OCI-LY3 (cell line): ENCODE measurements around the gene DOCK1.

ENCODE experiments used
- H2AFZ ChIP-seq: fragments of 200-600, 300-600 bp; shearing (Covaris generic); 2 replicates; pipeline ENCODE4 v1.6.0; 2014; ENCODE audit warnings: antibody characterized with exemption, low read depth, low read length
- H3K27ac ChIP-seq: fragments of 200-600, 300-600 bp; sonication (generic); 2 replicates; pipeline ENCODE4 v1.5.1; 2014; ENCODE audit warnings: mild to moderate bottlenecking, low read length, moderate library complexity, mixed read lengths
- H3K27me3 ChIP-seq: fragments of 200-600, 300-600 bp; sonication (generic); 2 replicates; pipeline ENCODE4 v1.6.1; 2014; ENCODE audit warnings: low read depth, low read length, mixed read lengths
- H3K36me3 ChIP-seq: fragments of 200-600, 300-600 bp; sonication (generic); replicated peaks from 2 replicates; pipeline ENCODE3; 2014; ENCODE audit warnings: low read depth, low read length, mixed read lengths
- H3K4me1 ChIP-seq: fragments of 300-600, 200-600 bp; sonication (generic); 2 replicates; pipeline ENCODE4 v1.6.1; 2014; ENCODE audit warnings: low read length, mixed read lengths
- H3K4me2 ChIP-seq: fragments of 200-600, 300-600 bp; sonication (generic); 2 replicates; pipeline ENCODE4 v1.6.1; 2014; ENCODE audit warnings: low read length, mixed read lengths
- H3K4me3 ChIP-seq: fragments of 300-600, 200-600 bp; sonication (generic); 2 replicates; pipeline ENCODE4 v1.5.1; 2014; ENCODE audit warnings: antibody characterized with exemption, mild to moderate bottlenecking, low read length, moderate library complexity
- H3K79me2 ChIP-seq: fragments of 300-600, 200-600 bp; shearing (Covaris generic); 2 replicates; pipeline ENCODE4 v1.6.1; 2014; ENCODE audit warnings: mild to moderate bottlenecking, low read length, mixed read lengths
- H3K9ac ChIP-seq: fragments of 300-600, 200-600 bp; shearing (Covaris generic); 2 replicates; pipeline ENCODE4 v1.6.0; 2014; ENCODE audit warnings: mild to moderate bottlenecking, low read length, moderate library complexity
- H3K9me3 ChIP-seq: fragments of 200-600, 300-600 bp; shearing (Covaris generic); 2 replicates; pipeline ENCODE4 v1.6.1; 2014; ENCODE audit warnings: low read length, mixed read lengths; ENCODE audit not compliant: insufficient read depth
- H4K20me1 ChIP-seq: fragments of 200-600, 300-600 bp; sonication (generic); 2 replicates; pipeline ENCODE4 v1.6.1; 2016; ENCODE audit warnings: low read length, mixed read lengths; ENCODE audit not compliant: insufficient read depth
- EZH2phosphoT487 ChIP-seq: fragments of 200-600 bp; shearing (Covaris generic); IDR thresholded peaks from 2 replicates; pipeline ENCODE4 v1.6.1; 2018; ENCODE audit warnings: antibody characterized with exemption, mixed run types, low read depth
- TF ChIP-seq, protein P1 (sequence below): fragments of 200-600, 300-600 bp; sonication (generic); IDR thresholded peaks from 2 replicates; pipeline ENCODE4 v1.5.1; 2014; ENCODE audit warnings: antibody characterized with exemption, low read length, low read depth

The DOCK1 gene

GRCh38 chr10:126892226-126893175 is 12.7 kb upstream of the DOCK1 start:
- Histone ChIP-seq H3K4me1 (no peaks in the 10 kb centered on the region), H2AFZ (no peak overlapping the region), H4K20me1 (no peaks in the 10 kb centered on the region), H3K4me3 (no peak overlapping the region), H3K27ac (no peak overlapping the region), H3K79me2 (no peaks in the 10 kb centered on the region), H3K4me2 (no peak overlapping the region), H3K9ac (no peak overlapping the region), H3K36me3 (no peaks in the 10 kb centered on the region), H3K27me3 (no peaks in the 10 kb centered on the region), H3K9me3 (no peaks in the 10 kb centered on the region)
- TF ChIP-seq EZH2phosphoT487 = no peak
- TF ChIP-seq, protein P1, sequence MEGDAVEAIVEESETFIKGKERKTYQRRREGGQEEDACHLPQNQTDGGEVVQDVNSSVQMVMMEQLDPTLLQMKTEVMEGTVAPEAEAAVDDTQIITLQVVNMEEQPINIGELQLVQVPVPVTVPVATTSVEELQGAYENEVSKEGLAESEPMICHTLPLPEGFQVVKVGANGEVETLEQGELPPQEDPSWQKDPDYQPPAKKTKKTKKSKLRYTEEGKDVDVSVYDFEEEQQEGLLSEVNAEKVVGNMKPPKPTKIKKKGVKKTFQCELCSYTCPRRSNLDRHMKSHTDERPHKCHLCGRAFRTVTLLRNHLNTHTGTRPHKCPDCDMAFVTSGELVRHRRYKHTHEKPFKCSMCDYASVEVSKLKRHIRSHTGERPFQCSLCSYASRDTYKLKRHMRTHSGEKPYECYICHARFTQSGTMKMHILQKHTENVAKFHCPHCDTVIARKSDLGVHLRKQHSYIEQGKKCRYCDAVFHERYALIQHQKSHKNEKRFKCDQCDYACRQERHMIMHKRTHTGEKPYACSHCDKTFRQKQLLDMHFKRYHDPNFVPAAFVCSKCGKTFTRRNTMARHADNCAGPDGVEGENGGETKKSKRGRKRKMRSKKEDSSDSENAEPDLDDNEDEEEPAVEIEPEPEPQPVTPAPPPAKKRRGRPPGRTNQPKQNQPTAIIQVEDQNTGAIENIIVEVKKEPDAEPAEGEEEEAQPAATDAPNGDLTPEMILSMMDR = no peak

DNA sequence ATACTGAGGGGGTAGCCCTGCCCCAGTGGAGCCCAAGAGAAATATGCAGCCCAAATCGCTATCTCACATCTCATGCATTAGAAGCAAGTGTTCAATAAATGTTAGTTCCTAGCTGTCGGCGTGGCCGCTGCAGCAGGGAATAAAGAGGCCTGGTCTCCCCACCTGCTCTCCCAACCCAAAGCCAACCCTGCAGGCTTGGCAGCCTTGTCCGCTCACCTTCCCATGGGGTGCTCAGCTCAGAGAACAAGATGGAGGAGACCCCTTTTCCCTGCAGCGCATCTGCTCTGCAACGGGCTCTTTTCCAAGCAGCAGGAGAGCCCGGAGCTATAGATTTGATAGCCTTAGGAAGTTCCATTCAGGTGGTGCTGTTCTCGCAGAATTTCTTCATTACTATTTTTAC is 12.0 kb upstream of the DOCK1 start:
- Histone ChIP-seq H3K36me3 (no peaks in the 10 kb centered on the region), H3K4me1 (no peaks in the 10 kb centered on the region), H2AFZ (no peak overlapping the region), H3K4me3 (no peak overlapping the region), H3K79me2 (no peaks in the 10 kb centered on the region), H3K4me2 (no peak overlapping the region), H3K9me3 (no peaks in the 10 kb centered on the region), H3K27ac (no peak overlapping the region), H4K20me1 (no peaks in the 10 kb centered on the region), H3K9ac (no peak overlapping the region), H3K27me3 (no peaks in the 10 kb centered on the region)
- TF ChIP-seq EZH2phosphoT487 = no peak
- TF ChIP-seq, protein P1 = no peak

GRCh38 chr10:126893841-126894240 is 11.4 kb upstream of the DOCK1 start:
- H4K20me1 ChIP-seq = no peaks in the 10 kb centered on the region
- no peak overlapping the region for H2AFZ ChIP-seq
- H3K9me3 ChIP-seq = no peaks in the 10 kb centered on the region
- no peaks in the 10 kb centered on the region for H3K36me3 ChIP-seq
- H3K4me3 ChIP-seq = no peak overlapping the region
- no peak overlapping the region for H3K4me2 ChIP-seq
- H3K27ac ChIP-seq = no peak overlapping the region
- no peak for TF ChIP-seq EZH2phosphoT487
- TF ChIP-seq, protein P1 = no peak
- H3K27me3 ChIP-seq = no peaks in the 10 kb centered on the region
- no peaks in the 10 kb centered on the region for H3K79me2 ChIP-seq
- no peaks in the 10 kb centered on the region for H3K4me1 ChIP-seq
- no peak overlapping the region for H3K9ac ChIP-seq

- H3K9ac ChIP-seq = no peak overlapping the region
- no peak overlapping the region for H3K4me3 ChIP-seq
- TF ChIP-seq EZH2phosphoT487 = no peak
- TF ChIP-seq, protein P1 = no peak
- H3K79me2 ChIP-seq = no peaks in the 10 kb centered on the region
- H3K27ac ChIP-seq = no peak overlapping the region
- H3K36me3 ChIP-seq = no peaks in the 10 kb centered on the region
- no peaks in the 10 kb centered on the region for H3K4me1 ChIP-seq
- H3K4me2 ChIP-seq = no peak overlapping the region
- no peaks in the 10 kb centered on the region for H3K27me3 ChIP-seq
- H3K9me3 ChIP-seq = no peaks in the 10 kb centered on the region
- H2AFZ ChIP-seq = no peak overlapping the region
- no peaks in the 10 kb centered on the region for H4K20me1 ChIP-seq
Measured at GRCh38 chr10:126895214-126895781, 9.9 kb upstream of the DOCK1 start.
